Nephron (organoid): Measurements from ENCODE around the gene TNN.

Experiments used
- H3K27ac Mint-ChIP-seq, 3 experiments: 2 replicates each; pipeline ENCODE4 v1.8.0; 2020; ENCODE audit warnings: mixed read lengths in 3 of 3, mild to moderate bottlenecking in 2 of 3, moderate library complexity in 1 of 3
- H3K27me3 Mint-ChIP-seq: 2 replicates; pipeline ENCODE4 v1.8.0; 2021; ENCODE audit warnings: low read depth, mild to moderate bottlenecking, moderate library complexity, mixed read lengths
- H3K36me3 Mint-ChIP-seq: 2 replicates; pipeline ENCODE4 v1.8.0; 2020; ENCODE audit warnings: low read depth, mixed read lengths
- H3K4me1 Mint-ChIP-seq: 2 replicates; pipeline ENCODE4 v1.8.0; 2020; ENCODE audit warnings: mixed read lengths
- H3K4me3 Mint-ChIP-seq, 3 experiments: 2 replicates each; pipeline ENCODE4 v1.8.0; 2020; ENCODE audit warnings: mild to moderate bottlenecking in 3 of 3, mixed read lengths in 3 of 3, moderate library complexity in 2 of 3
- H3K9me3 Mint-ChIP-seq: 2 replicates; pipeline ENCODE4 v1.8.0; 2020; ENCODE audit warnings: mixed read lengths
- CTCF ChIP-seq, 3 experiments: fragments of 200-600 bp; sonication (generic); IDR thresholded peaks; one replicate each; pipeline ENCODE4 v1.5.0; 2021; ENCODE audit warnings: antibody characterized with exemption in 3 of 3; ENCODE audit not compliant: unreplicated experiment in 3 of 3

The TNN gene

GRCh38 chr1:175178056-175178455, 110.4 kb downstream of the TNN start:
- Mint-ChIP-seq H3K9me3 (no peaks in the 10 kb centered on the region), H3K4me3 (no peak overlapping the region), H3K36me3 (no peaks in the 10 kb centered on the region), H3K27ac (peak overlapping the region in 1 of 3 experiments; percentile 53), H3K4me1 (no peaks in the 10 kb centered on the region), H3K27me3 (peaks cover 16% of the 10 kb centered on the region)
- TF ChIP-seq CTCF (IDR thresholded peaks at IDR 0.05; ENCODE audit: unreplicated experiment in 3 of 3), result no peak

GRCh38 chr1:175178456-175178855, 110.8 kb downstream of the TNN start:
- no peak overlapping the region for H3K4me3 Mint-ChIP-seq
- peak overlapping the region in 1 of 3 experiments; percentile 53 for H3K27ac Mint-ChIP-seq
- H3K36me3 Mint-ChIP-seq, result no peaks in the 10 kb centered on the region
- H3K9me3 Mint-ChIP-seq, result no peaks in the 10 kb centered on the region
- peaks cover 16% of the 10 kb centered on the region for H3K27me3 Mint-ChIP-seq
- H3K4me1 Mint-ChIP-seq, result no peaks in the 10 kb centered on the region
- TF ChIP-seq CTCF (IDR thresholded peaks at IDR 0.05; ENCODE audit: unreplicated experiment in 3 of 3), result no peak

GRCh38 chr1:175179837-175180590, 112.4 kb downstream of the TNN start:
- no peak for TF ChIP-seq CTCF (IDR thresholded peaks at IDR 0.05; ENCODE audit: unreplicated experiment in 3 of 3)
- Mint-ChIP-seq H3K4me3 (no peak overlapping the region), H3K27ac (no peak overlapping the region), H3K4me1 (no peaks in the 10 kb centered on the region), H3K36me3 (no peaks in the 10 kb centered on the region), H3K27me3 (peaks cover 20% of the 10 kb centered on the region), H3K9me3 (no peaks in the 10 kb centered on the region)

- peaks cover 35% of the 10 kb centered on the region for H3K27me3 Mint-ChIP-seq
- no peak overlapping the region for H3K4me3 Mint-ChIP-seq
- H3K36me3 Mint-ChIP-seq, result no peaks in the 10 kb centered on the region
- H3K9me3 Mint-ChIP-seq, result no peaks in the 10 kb centered on the region
- no peaks in the 10 kb centered on the region for H3K4me1 Mint-ChIP-seq
- no peak overlapping the region for H3K27ac Mint-ChIP-seq
- TF ChIP-seq CTCF (IDR thresholded peaks at IDR 0.05; ENCODE audit: unreplicated experiment in 3 of 3), result no peak
These were observed 114.6 kb downstream of the TNN start for GRCh38 chr1:175182201-175182746.

- H3K27ac Mint-ChIP-seq, result no peak overlapping the region
- H3K9me3 Mint-ChIP-seq, result no peaks in the 10 kb centered on the region
- H3K36me3 Mint-ChIP-seq, result no peaks in the 10 kb centered on the region
- no peak for TF ChIP-seq CTCF (IDR thresholded peaks at IDR 0.05; ENCODE audit: unreplicated experiment in 3 of 3)
- H3K4me3 Mint-ChIP-seq, result no peak overlapping the region
- peaks cover 42% of the 10 kb centered on the region for H3K27me3 Mint-ChIP-seq
- H3K4me1 Mint-ChIP-seq, result no peaks in the 10 kb centered on the region
These were observed 116.0 kb downstream of the TNN start for GRCh38 chr1:175183586-175183985.

- Mint-ChIP-seq H3K27ac (no peak overlapping the region), H3K27me3 (peaks cover 52% of the 10 kb centered on the region), H3K36me3 (no peaks in the 10 kb centered on the region), H3K9me3 (no peaks in the 10 kb centered on the region), H3K4me3 (no peak overlapping the region), H3K4me1 (no peaks in the 10 kb centered on the region)
- TF ChIP-seq CTCF (IDR thresholded peaks at IDR 0.05; ENCODE audit: unreplicated experiment in 3 of 3), result no peak
These were observed 118.3 kb downstream of the TNN start for GRCh38 chr1:175185903-175186302.
